PC-3 (cell line): Measurements from ENCODE around the gene ZNF423.

Experiments
- CTCF ChIP-seq: fragments of 300-600 bp; sonication (generic); conservative IDR thresholded peaks from 2 replicates; pipeline ENCODE4 v1.5.1; 2017; ENCODE audit warnings: antibody characterized with exemption, low read depth, mild to moderate bottlenecking, low read length
- EZH2 ChIP-seq: fragments of 300-600 bp; sonication (generic); IDR thresholded peaks from one replicate; pipeline ENCODE4 v1.6.1; 2017; ENCODE audit warnings: antibody characterized with exemption, mild to moderate bottlenecking, low read length; ENCODE audit not compliant: unreplicated experiment
- EZH2phosphoT487 ChIP-seq: fragments of 300-600 bp; sonication (generic); IDR thresholded peaks from 2 replicates; pipeline ENCODE4 v1.6.1; 2018; ENCODE audit warnings: mild to moderate bottlenecking, antibody characterized with exemption, low read length, borderline replicate concordance

GRCh38 chr16:49682577-49683165 lies 173.2 kb downstream of the ZNF423 start:
- no peak for TF ChIP-seq CTCF
- TF ChIP-seq EZH2phosphoT487 = no peak
- no peak for TF ChIP-seq EZH2
